HEK293 (cell line): ENCODE data around the gene PRPF8.

Experiments
- CTCF ChIP-seq: fragments of 450-650 bp; formaldehyde crosslinking; IDR thresholded peaks from 2 replicates; pipeline ENCODE4 v1.5.1; 2016; ENCODE audit warnings: missing biosample characterization, missing genetic modification characterization
- FEZF1 ChIP-seq: fragments of 450-650 bp; formaldehyde crosslinking; IDR thresholded peaks from 2 replicates; pipeline ENCODE4 v1.5.1; 2016; ENCODE audit warnings: missing biosample characterization, missing genetic modification characterization
- GLIS2 ChIP-seq: fragments of 450-650 bp; formaldehyde crosslinking; IDR thresholded peaks from 2 replicates; pipeline ENCODE4 v1.5.1; 2016; ENCODE audit warnings: missing biosample characterization, missing genetic modification characterization
- KLF7 ChIP-seq: fragments of 450-650 bp; formaldehyde crosslinking; IDR thresholded peaks from 2 replicates; pipeline ENCODE4 v1.5.1; 2016; ENCODE audit warnings: missing biosample characterization, missing genetic modification characterization, borderline replicate concordance
- PATZ1 ChIP-seq: fragments of 450-650 bp; formaldehyde crosslinking; IDR thresholded peaks from 2 replicates; pipeline ENCODE4 v1.5.1; 2016; ENCODE audit warnings: missing biosample characterization, missing genetic modification characterization
- PRDM10 ChIP-seq: fragments of 450-650 bp; formaldehyde crosslinking; IDR thresholded peaks from 2 replicates; pipeline ENCODE4 v1.5.1; 2016; ENCODE audit warnings: missing biosample characterization, missing genetic modification characterization
- RBAK ChIP-seq: fragments of 450-650 bp; formaldehyde crosslinking; IDR thresholded peaks from 2 replicates; pipeline ENCODE4 v1.5.1; 2016; ENCODE audit warnings: missing biosample characterization, missing genetic modification characterization
- SP3 ChIP-seq: fragments of 450-650 bp; formaldehyde crosslinking; IDR thresholded peaks from 2 replicates; pipeline ENCODE4 v1.5.1; 2016; ENCODE audit warnings: missing biosample characterization, missing genetic modification characterization
- TCF7L2 ChIP-seq: IDR thresholded peaks from 2 replicates; pipeline ENCODE4 v1.6.1; 2011; ENCODE audit warnings: low read depth, mild to moderate bottlenecking, inconsistent platforms, low read length, moderate library complexity, borderline replicate concordance
- ZBTB20 ChIP-seq: fragments of 450-650 bp; formaldehyde crosslinking; IDR thresholded peaks from 2 replicates; pipeline ENCODE4 v1.5.1; 2016; ENCODE audit warnings: missing biosample characterization, missing genetic modification characterization
- ZNF23 ChIP-seq: fragments of 450-650 bp; formaldehyde crosslinking; IDR thresholded peaks from 2 replicates; pipeline ENCODE4 v1.5.1; 2016; ENCODE audit warnings: missing biosample characterization, missing genetic modification characterization, borderline replicate concordance
- ZNF266 ChIP-seq: fragments of 450-650 bp; formaldehyde crosslinking; IDR thresholded peaks from 2 replicates; pipeline ENCODE4 v1.5.1; 2016; ENCODE audit warnings: missing biosample characterization, missing genetic modification characterization, low read depth
- ZNF324 ChIP-seq: fragments of 450-650 bp; formaldehyde crosslinking; IDR thresholded peaks from 2 replicates; pipeline ENCODE4 v1.5.1; 2016; ENCODE audit warnings: missing biosample characterization, missing genetic modification characterization
- ZNF335 ChIP-seq: fragments of 450-650 bp; formaldehyde crosslinking; conservative IDR thresholded peaks from 2 replicates; pipeline ENCODE4 v1.5.1; 2016; ENCODE audit warnings: missing biosample characterization, missing genetic modification characterization
- ZNF341 ChIP-seq: fragments of 450-650 bp; formaldehyde crosslinking; IDR thresholded peaks from 2 replicates; pipeline ENCODE4; 2016; ENCODE audit warnings: low read depth, missing biosample characterization, missing genetic modification characterization
- ZNF366 ChIP-seq: fragments of 450-650 bp; formaldehyde crosslinking; conservative IDR thresholded peaks from 2 replicates; pipeline ENCODE4 v1.5.1; 2016; ENCODE audit warnings: missing biosample characterization, missing genetic modification characterization
- ZNF404 ChIP-seq: fragments of 450-650 bp; formaldehyde crosslinking; IDR thresholded peaks from 2 replicates; pipeline ENCODE4 v1.5.1; 2017; ENCODE audit warnings: missing biosample characterization, missing genetic modification characterization
- ZNF423 ChIP-seq: fragments of 450-650 bp; formaldehyde crosslinking; IDR thresholded peaks from 2 replicates; pipeline ENCODE4 v1.5.1; 2016; ENCODE audit warnings: missing biosample characterization, missing genetic modification characterization
- ZNF48 ChIP-seq: fragments of 450-650 bp; formaldehyde crosslinking; IDR thresholded peaks from 2 replicates; pipeline ENCODE4 v1.5.1; 2016; ENCODE audit warnings: missing biosample characterization, missing genetic modification characterization
- ZNF561 ChIP-seq: fragments of 450-650 bp; IDR thresholded peaks from 2 replicates; pipeline ENCODE4 v1.5.1; 2018; ENCODE audit warnings: missing biosample characterization, missing genetic modification characterization, borderline replicate concordance
- ZNF596 ChIP-seq: fragments of 450-650 bp; IDR thresholded peaks from 2 replicates; pipeline ENCODE4 v1.5.0; 2018; ENCODE audit warnings: missing biosample characterization, mild to moderate bottlenecking, missing genetic modification characterization, moderate library complexity
- ZNF629 ChIP-seq: fragments of 450-650 bp; formaldehyde crosslinking; IDR thresholded peaks from 2 replicates; pipeline ENCODE4 v1.5.1; 2017; ENCODE audit warnings: missing biosample characterization, missing genetic modification characterization
- ZNF677 ChIP-seq: fragments of 450-650 bp; IDR thresholded peaks from 2 replicates; pipeline ENCODE4 v1.5.0; 2018; ENCODE audit warnings: missing biosample characterization, mild to moderate bottlenecking, missing genetic modification characterization, moderate library complexity
- ZNF747 ChIP-seq: fragments of 450-650 bp; formaldehyde crosslinking; IDR thresholded peaks from 2 replicates; pipeline ENCODE4 v1.5.1; 2016; ENCODE audit warnings: missing biosample characterization, missing genetic modification characterization
- ZNF768 ChIP-seq: fragments of 450-650 bp; formaldehyde crosslinking; IDR thresholded peaks from 2 replicates; pipeline ENCODE4 v1.5.1; 2018; ENCODE audit warnings: missing biosample characterization, mild to moderate bottlenecking, missing genetic modification characterization
- ZNF837 ChIP-seq: fragments of 450-650 bp; formaldehyde crosslinking; IDR thresholded peaks from 2 replicates; pipeline ENCODE4 v1.5.1; 2016; ENCODE audit warnings: missing biosample characterization, missing genetic modification characterization
- TF ChIP-seq, protein P1 (sequence below): fragments of 450-650 bp; formaldehyde crosslinking; IDR thresholded peaks from 2 replicates; pipeline ENCODE4 v1.5.1; 2016; ENCODE audit warnings: missing biosample characterization, missing genetic modification characterization, borderline replicate concordance
- TF ChIP-seq, protein P2 (sequence below): fragments of 450-650 bp; formaldehyde crosslinking; IDR thresholded peaks from 2 replicates; pipeline ENCODE4 v1.5.1; 2017; ENCODE audit warnings: missing biosample characterization, missing genetic modification characterization

PRPF8 gene

GRCh38 chr17:1628856-1629503, 55.7 kb downstream of the PRPF8 start (continued):
- TF ChIP-seq ZNF23 (tag by site-specific recombination), result no peak
- TF ChIP-seq, protein P1, sequence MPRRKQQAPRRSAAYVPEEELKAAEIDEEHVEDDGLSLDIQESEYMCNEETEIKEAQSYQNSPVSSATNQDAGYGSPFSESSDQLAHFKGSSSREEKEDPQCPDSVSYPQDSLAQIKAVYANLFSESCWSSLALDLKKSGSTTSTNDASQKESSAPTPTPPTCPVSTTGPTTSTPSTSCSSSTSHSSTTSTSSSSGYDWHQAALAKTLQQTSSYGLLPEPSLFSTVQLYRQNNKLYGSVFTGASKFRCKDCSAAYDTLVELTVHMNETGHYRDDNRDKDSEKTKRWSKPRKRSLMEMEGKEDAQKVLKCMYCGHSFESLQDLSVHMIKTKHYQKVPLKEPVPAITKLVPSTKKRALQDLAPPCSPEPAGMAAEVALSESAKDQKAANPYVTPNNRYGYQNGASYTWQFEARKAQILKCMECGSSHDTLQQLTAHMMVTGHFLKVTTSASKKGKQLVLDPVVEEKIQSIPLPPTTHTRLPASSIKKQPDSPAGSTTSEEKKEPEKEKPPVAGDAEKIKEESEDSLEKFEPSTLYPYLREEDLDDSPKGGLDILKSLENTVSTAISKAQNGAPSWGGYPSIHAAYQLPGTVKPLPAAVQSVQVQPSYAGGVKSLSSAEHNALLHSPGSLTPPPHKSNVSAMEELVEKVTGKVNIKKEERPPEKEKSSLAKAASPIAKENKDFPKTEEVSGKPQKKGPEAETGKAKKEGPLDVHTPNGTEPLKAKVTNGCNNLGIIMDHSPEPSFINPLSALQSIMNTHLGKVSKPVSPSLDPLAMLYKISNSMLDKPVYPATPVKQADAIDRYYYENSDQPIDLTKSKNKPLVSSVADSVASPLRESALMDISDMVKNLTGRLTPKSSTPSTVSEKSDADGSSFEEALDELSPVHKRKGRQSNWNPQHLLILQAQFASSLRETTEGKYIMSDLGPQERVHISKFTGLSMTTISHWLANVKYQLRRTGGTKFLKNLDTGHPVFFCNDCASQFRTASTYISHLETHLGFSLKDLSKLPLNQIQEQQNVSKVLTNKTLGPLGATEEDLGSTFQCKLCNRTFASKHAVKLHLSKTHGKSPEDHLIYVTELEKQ (tag by site-specific recombination), result no peak
- no peak for TF ChIP-seq ZNF48 (tag by site-specific recombination)
- TF ChIP-seq ZNF324 (tag by site-specific recombination), result no peak
- peak; percentile 77; the same call in 1 of the 2 replicates for TF ChIP-seq PATZ1 (tag by site-specific recombination)
- TF ChIP-seq TCF7L2, result no peak
- peak; percentile 3; the same call in 1 of the 2 replicates for TF ChIP-seq FEZF1
- no peak for TF ChIP-seq ZNF837
- no peak for TF ChIP-seq ZNF404 (tag by site-specific recombination)
- TF ChIP-seq PRDM10, result peak; percentile 68
- TF ChIP-seq CTCF (tag by site-specific recombination), result no peak
- TF ChIP-seq ZBTB20 (tag by site-specific recombination), result peak; percentile 52; the same call in 1 of the 2 replicates
- 0 out of 2 replicates have a peak, but pooled peaks have one; percentile 33 for TF ChIP-seq ZNF677
- peak; percentile 58; the same call in 1 of the 2 replicates for TF ChIP-seq GLIS2
- no peak for TF ChIP-seq ZNF768
- TF ChIP-seq ZNF423 (tag by site-specific recombination), result no peak
- TF ChIP-seq ZNF341 (tag by site-specific recombination), result no peak
- TF ChIP-seq ZNF629, result no peak; the same call in 1 of the 2 replicates
- TF ChIP-seq ZNF266 (tag by site-specific recombination), result no peak
- no peak; the same call in 1 of the 2 replicates for TF ChIP-seq ZNF366 (tag by site-specific recombination)
- no peak for TF ChIP-seq ZNF747
- TF ChIP-seq ZNF561 (tag by site-specific recombination), result 0 out of 2 replicates have a peak, but pooled peaks have one; percentile 52
- TF ChIP-seq ZNF335, result no peak
- TF ChIP-seq, protein P2, sequence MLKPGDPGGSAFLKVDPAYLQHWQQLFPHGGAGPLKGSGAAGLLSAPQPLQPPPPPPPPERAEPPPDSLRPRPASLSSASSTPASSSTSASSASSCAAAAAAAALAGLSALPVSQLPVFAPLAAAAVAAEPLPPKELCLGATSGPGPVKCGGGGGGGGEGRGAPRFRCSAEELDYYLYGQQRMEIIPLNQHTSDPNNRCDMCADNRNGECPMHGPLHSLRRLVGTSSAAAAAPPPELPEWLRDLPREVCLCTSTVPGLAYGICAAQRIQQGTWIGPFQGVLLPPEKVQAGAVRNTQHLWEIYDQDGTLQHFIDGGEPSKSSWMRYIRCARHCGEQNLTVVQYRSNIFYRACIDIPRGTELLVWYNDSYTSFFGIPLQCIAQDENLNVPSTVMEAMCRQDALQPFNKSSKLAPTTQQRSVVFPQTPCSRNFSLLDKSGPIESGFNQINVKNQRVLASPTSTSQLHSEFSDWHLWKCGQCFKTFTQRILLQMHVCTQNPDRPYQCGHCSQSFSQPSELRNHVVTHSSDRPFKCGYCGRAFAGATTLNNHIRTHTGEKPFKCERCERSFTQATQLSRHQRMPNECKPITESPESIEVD (tag by site-specific recombination), result no peak
- no peak for TF ChIP-seq SP3 (tag by site-specific recombination)
- peak; percentile 45; the same call in 1 of the 2 replicates for TF ChIP-seq ZNF596
- no peak for TF ChIP-seq RBAK (tag by site-specific recombination)
- TF ChIP-seq KLF7 (tag by site-specific recombination), result no peak
